Measurements from ENCODE around the gene LRRTM1.

The LRRTM1 gene

GRCh38 chr2:80292474-80292873 lies 12.1 kb downstream of the LRRTM1 start:
- no peak for DNase-seq (ENCODE audit: low read depth)
- no peak for TF ChIP-seq MYC (IDR thresholded peaks at IDR 0.05; ENCODE audit: low read depth, low read length)
- TF ChIP-seq, protein P1, sequence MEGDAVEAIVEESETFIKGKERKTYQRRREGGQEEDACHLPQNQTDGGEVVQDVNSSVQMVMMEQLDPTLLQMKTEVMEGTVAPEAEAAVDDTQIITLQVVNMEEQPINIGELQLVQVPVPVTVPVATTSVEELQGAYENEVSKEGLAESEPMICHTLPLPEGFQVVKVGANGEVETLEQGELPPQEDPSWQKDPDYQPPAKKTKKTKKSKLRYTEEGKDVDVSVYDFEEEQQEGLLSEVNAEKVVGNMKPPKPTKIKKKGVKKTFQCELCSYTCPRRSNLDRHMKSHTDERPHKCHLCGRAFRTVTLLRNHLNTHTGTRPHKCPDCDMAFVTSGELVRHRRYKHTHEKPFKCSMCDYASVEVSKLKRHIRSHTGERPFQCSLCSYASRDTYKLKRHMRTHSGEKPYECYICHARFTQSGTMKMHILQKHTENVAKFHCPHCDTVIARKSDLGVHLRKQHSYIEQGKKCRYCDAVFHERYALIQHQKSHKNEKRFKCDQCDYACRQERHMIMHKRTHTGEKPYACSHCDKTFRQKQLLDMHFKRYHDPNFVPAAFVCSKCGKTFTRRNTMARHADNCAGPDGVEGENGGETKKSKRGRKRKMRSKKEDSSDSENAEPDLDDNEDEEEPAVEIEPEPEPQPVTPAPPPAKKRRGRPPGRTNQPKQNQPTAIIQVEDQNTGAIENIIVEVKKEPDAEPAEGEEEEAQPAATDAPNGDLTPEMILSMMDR (IDR thresholded peaks at IDR 0.05; ENCODE audit: low read depth, low read length) = no peak
- TF ChIP-seq MAX (IDR thresholded peaks at IDR 0.05; ENCODE audit: low read depth, low read length) = no peak
- TF ChIP-seq POLR2A (IDR thresholded peaks at IDR 0.05; ENCODE audit: extremely low read depth, insufficient read length) = no peak
- H3K4me3 ChIP-seq (ENCODE audit: low read depth, low read length) = no peak overlapping the region

- DNase-seq (ENCODE audit: low read depth) = no peak
- H3K4me3 ChIP-seq (ENCODE audit: low read depth, low read length) = no peak overlapping the region
- no peak for TF ChIP-seq MAX (IDR thresholded peaks at IDR 0.05; ENCODE audit: low read depth, low read length)
- TF ChIP-seq, protein P1 (IDR thresholded peaks at IDR 0.05; ENCODE audit: low read depth, low read length) = no peak
- no peak for TF ChIP-seq MYC (IDR thresholded peaks at IDR 0.05; ENCODE audit: low read depth, low read length)
- no peak for TF ChIP-seq POLR2A (IDR thresholded peaks at IDR 0.05; ENCODE audit: extremely low read depth, insufficient read length)
Observed at GRCh38 chr2:80291656-80292055, 12.9 kb downstream of the LRRTM1 start.

DNA sequence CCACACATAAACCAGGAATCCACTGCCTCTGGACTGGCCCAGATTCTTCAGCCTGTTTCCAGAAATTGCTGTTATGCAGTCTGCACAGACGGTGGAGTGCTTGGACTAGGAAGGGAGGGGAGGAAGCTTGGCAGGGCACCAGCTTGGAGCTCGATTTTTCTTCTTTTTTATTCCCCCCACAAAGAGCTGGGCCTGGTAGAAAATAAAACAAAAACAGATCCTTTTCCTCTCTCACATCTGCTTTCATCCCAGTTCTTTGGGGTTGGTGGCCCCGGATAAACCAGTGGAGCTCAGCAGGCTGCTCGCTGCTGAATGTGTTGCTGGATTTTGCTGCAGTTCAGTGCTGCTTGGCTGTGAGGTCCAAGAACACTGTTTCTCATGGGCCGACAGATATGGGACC lies 16.0 kb downstream of the LRRTM1 start:
- DNase-seq (ENCODE audit: low read depth) = no peak
- TF ChIP-seq, protein P1 (IDR thresholded peaks at IDR 0.05; ENCODE audit: low read depth, low read length) = no peak
- no peak for TF ChIP-seq MAX (IDR thresholded peaks at IDR 0.05; ENCODE audit: low read depth, low read length)
- no peak for TF ChIP-seq MYC (IDR thresholded peaks at IDR 0.05; ENCODE audit: low read depth, low read length)
- H3K4me3 ChIP-seq (ENCODE audit: low read depth, low read length) = no peak overlapping the region

DNA sequence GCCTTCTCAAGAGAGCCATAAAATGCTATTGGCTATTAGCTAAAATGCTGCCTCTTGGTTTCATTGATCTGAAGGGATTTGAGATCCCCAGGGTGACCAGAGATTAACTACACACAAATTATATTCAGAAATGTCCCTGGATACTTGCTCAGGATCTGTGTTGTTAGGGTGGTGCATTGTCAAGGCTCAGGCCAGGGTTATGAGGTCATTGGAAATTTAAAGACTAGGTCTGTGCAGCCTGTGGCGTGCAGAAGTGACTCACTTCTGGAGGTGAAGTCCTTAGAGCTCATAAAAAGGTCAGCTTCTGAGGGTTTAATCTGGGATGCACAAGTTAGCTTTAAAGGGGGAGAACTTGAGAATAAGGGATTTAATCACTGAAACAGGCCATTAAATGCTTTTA lies 23.5 kb downstream of the LRRTM1 start:
- no peak for TF ChIP-seq MYC (IDR thresholded peaks at IDR 0.05; ENCODE audit: low read depth, low read length)
- DNase-seq (ENCODE audit: low read depth) = no peak
- no peak overlapping the region for H3K4me3 ChIP-seq (ENCODE audit: low read depth, low read length)

GRCh38 chr2:80280598-80280997 lies 24.0 kb downstream of the LRRTM1 start:
- TF ChIP-seq MAX (IDR thresholded peaks at IDR 0.05; ENCODE audit: low read depth, low read length) (no peak), POLR2A (IDR thresholded peaks at IDR 0.05; ENCODE audit: extremely low read depth, insufficient read length) (no peak), MYC (IDR thresholded peaks at IDR 0.05; ENCODE audit: low read depth, low read length) (no peak)
- TF ChIP-seq, protein P1 (IDR thresholded peaks at IDR 0.05; ENCODE audit: low read depth, low read length) = no peak
- DNase-seq (ENCODE audit: low read depth) = no peak
- no peak overlapping the region for H3K4me3 ChIP-seq (ENCODE audit: low read depth, low read length)

DNA sequence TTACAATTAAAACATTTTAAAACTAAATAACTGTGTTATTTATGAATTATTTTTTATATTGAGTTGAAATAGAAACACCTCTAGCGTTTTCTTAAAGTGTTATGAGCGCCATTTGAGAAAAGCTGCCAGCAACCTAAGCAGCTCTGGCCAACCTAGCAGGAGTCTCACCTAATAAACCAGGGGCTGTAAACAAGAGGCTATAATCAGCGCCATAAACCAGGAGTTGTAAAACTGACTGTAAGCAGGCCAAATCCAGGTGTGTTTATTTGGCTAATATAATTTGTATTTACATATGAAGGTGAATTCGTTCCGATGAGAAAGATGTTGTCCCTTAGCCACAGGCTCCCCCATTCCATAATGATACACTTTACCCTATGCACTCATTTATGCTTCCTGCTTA lies 34.7 kb downstream of the LRRTM1 start:
- TF ChIP-seq POLR2A (IDR thresholded peaks at IDR 0.05; ENCODE audit: extremely low read depth, insufficient read length) = no peak
- TF ChIP-seq MAX (IDR thresholded peaks at IDR 0.05; ENCODE audit: low read depth, low read length) = no peak
- no peak for TF ChIP-seq MYC (IDR thresholded peaks at IDR 0.05; ENCODE audit: low read depth, low read length)
- TF ChIP-seq, protein P1 (IDR thresholded peaks at IDR 0.05; ENCODE audit: low read depth, low read length) = no peak
- H3K4me3 ChIP-seq (ENCODE audit: low read depth, low read length) = no peak overlapping the region
- no peak for DNase-seq (ENCODE audit: low read depth)
